GM19467 (cell line): ENCODE measurements around the gene XPC.
"Not testable (repeated sequence)": the region's sequence is repeated elsewhere in the genome, so short reads cannot be mapped to it uniquely, and the experiment has no call there.

Source experiments
- ATAC-seq: cut with Tn5 transposase; IDR thresholded peaks from one replicate; pipeline ENCODE4 v1.9.1; 2021; ENCODE audit warnings: mild to moderate bottlenecking, moderate library complexity; ENCODE audit not compliant: unreplicated experiment

Gene XPC

GRCh38 chr3:14178247-14179113 lies at the start of gene XPC, which contains the start of gene LSM3:
Gene XPC, minus strand, starts transcription at chr3:14178601. Its CDS starts 33 bp downstream, at chr3:14178568.
Gene LSM3, plus strand, starts transcription at chr3:14178817. Its CDS starts 44 bp downstream, at chr3:14178861.
- ATAC-seq, result peak; percentile 90

GRCh38 chr3:14227856-14228255 lies 49.5 kb upstream of the XPC start:
- ATAC-seq, result no peak

GRCh38 chr3:14226351-14226750 lies 48.0 kb upstream of the XPC start:
- ATAC-seq, result not testable (repeated sequence)

DNA sequence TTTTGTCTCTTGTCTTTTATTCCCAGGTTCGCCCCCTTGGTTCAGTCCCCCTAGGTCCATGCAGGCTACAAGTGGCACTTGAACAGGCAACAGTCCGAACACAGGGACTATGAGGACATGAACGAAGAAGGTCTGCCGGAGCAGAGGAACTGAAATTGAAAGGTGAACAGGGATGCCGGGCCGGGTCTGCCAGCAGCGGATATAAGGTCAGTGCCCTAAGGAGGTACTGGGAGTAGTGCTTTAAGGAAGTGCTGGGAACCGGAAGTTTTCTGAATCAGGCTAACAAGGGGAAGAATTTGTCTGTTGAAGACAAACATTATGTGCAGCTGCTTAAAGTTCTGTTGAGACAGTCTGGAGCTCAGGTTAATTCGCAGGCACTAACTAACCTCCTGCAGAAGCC lies 47.0 kb upstream of the XPC start:
- ATAC-seq, result no peak

DNA sequence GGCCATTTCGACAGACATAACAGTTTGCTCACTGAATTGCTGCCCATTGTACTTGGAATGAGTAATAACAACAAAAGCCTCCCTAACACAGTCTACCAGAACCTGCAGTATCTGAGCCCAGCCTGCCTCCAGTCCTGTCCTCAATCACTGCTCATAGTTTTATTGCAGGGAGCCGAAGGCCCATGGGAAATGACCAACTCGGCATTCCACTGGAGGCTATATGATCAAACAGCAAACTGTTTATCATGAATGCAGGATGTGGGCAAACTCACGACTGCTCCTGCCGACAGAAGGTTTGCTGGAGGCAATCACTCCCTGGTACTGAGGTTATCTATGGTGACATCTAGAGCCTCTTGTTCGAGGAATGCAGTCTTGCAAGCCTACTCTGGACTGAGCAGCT lies 46.5 kb upstream of the XPC start:
- ATAC-seq, result no peak

GRCh38 chr3:14223595-14223994 lies 45.2 kb upstream of the XPC start:
- no peak for ATAC-seq

- no peak for ATAC-seq
These were observed 44.6 kb upstream of the XPC start for GRCh38 chr3:14222900-14223594.

GRCh38 chr3:14222457-14222856 lies 44.1 kb upstream of the XPC start:
- no peak for ATAC-seq

GRCh38 chr3:14221902-14222301 lies 43.5 kb upstream of the XPC start:
- no peak for ATAC-seq

GRCh38 chr3:14220933-14221332 lies 42.5 kb upstream of the XPC start:
- no peak for ATAC-seq

GRCh38 chr3:14218355-14218754 lies 40.0 kb upstream of the XPC start:
- ATAC-seq, result no peak

- peak; percentile 95 for ATAC-seq
These were observed 38.1 kb upstream of the XPC start for GRCh38 chr3:14216257-14217048.

DNA sequence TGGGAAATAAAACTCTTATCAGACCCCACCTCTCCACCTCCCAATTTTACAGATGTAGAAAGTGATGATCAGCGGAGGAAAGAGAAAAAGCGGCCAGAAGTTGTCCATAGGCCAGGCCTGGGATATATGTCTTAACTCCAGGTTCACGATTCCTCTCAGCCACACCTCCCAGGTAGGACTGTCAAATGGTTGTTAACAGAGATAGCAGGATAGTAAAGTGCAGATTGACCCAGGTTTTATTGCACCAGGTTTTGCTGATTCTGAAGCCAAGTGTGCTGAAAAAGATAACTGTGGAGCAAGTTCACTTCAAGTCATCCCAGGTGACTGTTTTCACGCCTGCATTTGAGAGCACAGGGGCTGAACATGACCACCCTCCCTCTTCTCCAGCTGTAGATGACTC lies 36.4 kb upstream of the XPC start:
- ATAC-seq, result no peak

- ATAC-seq, result no peak
These were observed 34.8 kb upstream of the XPC start for GRCh38 chr3:14213066-14213774.

- ATAC-seq, result no peak
These were observed 33.6 kb upstream of the XPC start for GRCh38 chr3:14212032-14212431.

GRCh38 chr3:14211621-14212020 lies 33.2 kb upstream of the XPC start:
- ATAC-seq, result no peak

DNA sequence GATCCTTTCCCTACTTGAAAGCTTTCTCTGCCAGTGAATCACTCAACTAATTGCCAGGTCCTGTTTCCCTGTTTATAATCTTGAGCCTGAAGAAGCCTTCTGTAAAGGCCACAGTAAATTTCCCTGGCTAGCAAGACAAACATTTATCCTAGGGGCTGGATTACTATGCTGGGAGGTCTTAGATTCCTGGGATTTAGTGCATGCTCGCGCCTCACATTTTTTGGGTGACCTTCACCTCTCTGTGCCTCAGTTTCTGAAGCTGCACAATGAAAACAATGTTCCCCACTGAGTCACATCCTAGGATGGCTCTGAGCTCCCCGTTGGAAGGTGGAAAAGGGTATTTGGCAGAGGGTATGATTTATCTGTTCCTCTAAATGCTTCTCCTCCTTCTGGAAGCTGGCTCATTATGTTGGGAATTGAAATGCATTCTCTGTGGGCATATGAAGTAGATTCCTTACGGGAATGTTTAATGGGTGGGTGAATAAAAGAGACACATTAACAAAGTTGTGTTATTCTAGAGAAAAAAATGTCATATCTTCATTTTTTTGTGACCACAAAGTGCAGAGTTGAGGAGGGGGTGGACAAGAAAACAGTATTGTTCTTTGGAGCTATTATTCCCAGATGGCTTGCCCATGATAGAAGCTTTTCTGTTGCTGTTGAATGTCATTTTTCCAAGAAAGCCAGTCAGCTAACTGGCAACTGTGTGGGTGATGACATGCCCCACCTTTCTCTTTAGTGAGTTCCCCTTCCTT lies 32.6 kb upstream of the XPC start:
- ATAC-seq, result no peak

GRCh38 chr3:14210290-14210688 lies 31.9 kb upstream of the XPC start:
- no peak for ATAC-seq

GRCh38 chr3:14209581-14210289 lies 31.3 kb upstream of the XPC start:
- ATAC-seq, result no peak
